Activated CD8-positive, alpha-beta memory T cell treated with anti-CD3 and anti-CD28 coated beads, Interleukin-2, amount 50 U/mL, for 1 hour (primary cell): ENCODE data around the gene ICA1.

ENCODE experiments used
- DNase-seq: peaks from one replicate; pipeline ENCODE4 v3.0.0-alpha.2; 2020; ENCODE audit errors: extremely low read depth

The ICA1 gene

DNA sequence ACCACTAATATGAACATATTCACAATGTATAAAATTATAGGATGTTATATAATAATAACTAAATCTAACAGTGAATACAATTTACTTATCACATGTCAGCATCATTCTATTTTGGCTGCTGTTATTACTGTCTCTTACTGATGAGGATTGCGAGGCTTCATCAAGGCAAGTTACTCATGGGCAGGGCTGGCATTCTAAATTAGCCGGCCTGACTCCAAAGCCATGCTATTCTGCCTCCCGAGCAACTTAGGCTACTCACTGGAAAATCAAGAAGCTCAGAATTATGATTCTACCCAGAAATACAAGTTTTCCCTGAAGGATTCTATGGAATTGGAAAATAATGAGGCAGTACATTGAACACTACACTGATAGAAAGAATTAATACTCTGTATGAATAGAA is 101.7 kb downstream of the ICA1 start:
- DNase-seq: no peak

DNA sequence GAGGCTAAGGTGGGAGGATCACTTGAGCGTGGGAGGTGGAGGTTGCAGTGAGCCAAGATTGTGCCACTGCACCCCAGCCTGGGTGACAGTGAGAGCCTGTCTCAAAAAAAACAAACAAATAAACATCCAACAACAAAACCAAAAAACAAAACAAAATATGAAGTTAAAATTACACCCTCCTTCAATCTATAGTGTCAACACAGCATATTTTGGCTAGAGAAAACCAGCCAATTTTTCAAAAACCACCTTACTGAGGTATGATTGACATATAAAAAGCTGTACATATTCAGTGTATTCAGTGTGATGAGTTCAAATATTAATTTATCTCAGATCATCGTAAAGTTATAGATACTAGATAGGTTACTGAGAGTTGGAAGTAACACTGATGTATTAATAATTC is 102.4 kb downstream of the ICA1 start:
- no peak for DNase-seq

- no peak for DNase-seq
Observed at GRCh38 chr7:8157296-8157695, 104.7 kb downstream of the ICA1 start.

DNA sequence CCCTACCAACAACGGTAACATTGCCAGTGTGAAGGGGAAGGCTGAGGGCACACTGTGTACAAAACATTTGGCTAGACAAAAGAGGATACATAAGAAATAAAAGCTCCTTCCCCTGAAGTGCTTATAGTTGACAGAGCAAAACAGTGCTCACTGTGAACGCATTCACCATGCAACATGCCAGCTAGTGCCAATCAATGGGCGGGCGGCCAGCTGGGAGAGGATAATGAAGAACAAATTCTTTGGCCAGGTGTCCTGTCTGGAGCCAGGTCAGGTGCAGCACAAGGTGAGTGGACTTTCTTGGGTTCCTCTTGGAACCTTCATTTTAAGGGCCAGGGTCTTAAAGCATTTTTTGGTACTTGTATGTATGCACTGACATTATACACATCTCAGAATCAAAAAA is 106.1 kb downstream of the ICA1 start:
- DNase-seq: no peak

DNA sequence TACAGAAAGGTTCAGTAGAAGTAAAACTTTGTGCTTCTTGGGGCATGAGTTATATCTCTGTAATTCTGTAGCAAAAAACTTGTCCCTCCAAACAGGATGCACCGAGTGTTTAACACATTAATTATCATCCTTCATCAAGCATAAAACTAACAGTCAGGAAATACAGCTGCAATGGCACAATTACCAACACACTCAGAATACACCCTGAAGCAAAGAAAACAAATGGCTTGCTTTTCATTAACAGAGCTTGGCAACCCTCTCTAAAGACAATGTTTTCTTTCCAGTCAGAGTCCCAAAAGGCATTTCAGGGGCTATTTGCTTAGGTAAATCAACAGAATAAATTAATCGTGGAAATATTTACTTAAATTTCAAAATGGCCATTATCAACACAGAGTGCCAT is 107.7 kb downstream of the ICA1 start:
- no peak for DNase-seq

GRCh38 chr7:8152489-8153192 is 109.3 kb downstream of the ICA1 start:
- DNase-seq: no peak

GRCh38 chr7:8151161-8151725 is 110.7 kb downstream of the ICA1 start:
- no peak for DNase-seq

GRCh38 chr7:8149222-8149621 is 112.7 kb downstream of the ICA1 start:
- DNase-seq: no peak

DNA sequence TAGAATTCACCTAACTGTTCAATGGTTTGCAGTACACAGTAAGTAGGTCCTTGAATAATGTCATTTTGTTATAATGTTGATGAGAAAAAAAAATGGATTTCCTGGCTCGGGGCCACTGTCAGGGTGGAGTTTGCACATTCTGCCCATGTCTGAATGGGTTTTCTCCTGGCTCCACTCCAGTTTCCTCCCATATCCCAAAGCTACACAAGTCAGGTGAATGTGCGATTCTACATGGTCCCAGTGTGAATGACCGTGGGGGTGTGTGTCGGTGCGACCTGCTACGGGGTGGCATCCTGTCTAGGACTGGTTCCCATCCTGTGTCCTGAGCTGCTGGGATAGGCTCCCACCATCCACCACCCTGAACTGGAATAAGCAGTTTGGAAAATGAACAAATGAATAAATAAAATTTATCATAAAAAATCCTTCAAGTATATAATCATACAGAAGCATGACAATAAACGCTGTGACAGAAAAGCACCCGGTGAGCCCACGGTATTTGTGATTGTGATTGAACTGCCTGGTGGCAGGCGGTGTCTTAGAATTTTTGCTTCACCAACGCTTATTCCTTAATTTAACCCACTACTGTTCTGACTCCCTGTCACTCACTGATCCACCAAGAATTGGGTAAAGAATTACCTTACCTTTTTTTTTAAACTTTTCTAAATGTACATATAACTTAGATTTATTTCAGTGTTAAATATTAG is 114.1 kb downstream of the ICA1 start:
- no peak for DNase-seq

DNA sequence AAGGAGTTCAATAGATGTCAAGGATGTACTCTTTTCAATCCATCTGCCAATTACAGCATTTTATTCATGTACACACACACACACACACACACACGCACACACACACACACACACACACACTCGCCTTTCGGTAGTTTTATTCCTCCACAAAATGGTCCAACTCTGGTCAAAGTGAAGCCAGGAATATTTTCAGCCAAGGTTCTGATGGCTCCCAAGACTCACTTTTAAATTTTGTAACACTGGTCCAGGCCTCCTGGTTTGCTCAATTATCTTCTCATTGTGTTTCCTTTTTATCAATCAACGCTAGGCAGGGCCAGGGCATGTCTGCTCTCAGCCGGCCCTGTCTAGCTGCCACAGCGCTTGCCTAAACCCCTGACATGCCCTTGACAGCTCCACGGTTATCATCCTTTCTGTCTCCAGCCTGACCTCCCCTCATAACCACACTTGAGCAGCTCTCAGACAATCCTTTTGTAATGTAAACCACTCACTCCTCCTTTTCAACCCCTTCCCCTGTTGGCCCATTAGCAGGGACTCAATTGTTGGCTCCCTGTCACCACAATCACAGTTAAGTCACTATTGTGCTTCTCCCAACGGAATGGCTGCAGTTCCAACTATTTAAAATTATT is 115.1 kb downstream of the ICA1 start:
- no peak for DNase-seq

DNA sequence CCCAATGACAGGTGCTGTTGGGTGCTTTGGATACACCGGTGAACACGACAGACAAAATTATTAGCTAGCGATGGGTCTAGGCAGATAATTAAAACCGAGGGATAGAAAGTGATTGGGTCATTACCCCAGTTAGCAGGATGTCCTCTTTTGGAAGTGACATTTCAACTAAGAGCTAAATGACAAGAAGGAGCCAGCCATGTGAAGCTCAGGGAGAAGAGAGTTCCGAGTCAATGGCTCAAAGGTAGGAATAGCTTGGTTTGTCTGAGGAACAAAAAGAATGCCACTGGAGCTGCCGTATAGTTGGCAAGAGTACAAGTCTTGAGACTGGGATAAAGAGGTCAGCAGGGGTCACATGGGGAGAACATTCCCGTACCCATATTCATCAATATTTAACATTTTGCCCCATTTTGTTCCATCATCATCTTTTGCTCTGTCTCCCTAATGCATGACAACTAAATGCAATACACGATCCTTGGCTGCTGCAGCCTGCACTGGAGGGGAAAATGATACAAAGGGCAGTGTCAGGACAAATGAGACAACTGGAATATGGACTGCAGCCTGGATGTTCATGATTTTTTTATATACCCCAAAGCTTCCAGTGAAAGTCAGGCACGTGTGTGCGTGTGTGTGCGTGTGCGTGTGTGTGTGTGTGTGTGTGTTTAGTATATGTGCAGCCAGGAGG is 115.7 kb downstream of the ICA1 start:
- no peak for DNase-seq

DNA sequence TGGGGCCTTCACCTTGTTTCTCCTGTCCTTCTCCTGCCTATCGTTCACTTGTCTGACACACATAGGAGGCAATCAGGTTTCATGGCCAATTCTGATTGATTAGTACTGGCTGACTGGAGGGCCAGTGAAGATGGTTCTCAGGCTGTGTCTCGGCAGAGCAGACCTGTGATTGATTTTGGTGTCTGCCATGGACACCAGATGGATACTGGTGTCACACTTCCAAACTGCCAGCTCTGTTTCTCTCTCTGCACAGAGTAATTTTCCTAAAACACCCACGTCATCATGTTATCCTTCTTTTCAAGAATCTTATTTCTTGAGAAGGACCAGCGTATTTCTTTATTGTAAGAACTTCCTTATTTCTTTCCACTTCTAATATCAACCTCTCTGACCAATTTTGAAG is 117.1 kb downstream of the ICA1 start:
- no peak for DNase-seq

DNA sequence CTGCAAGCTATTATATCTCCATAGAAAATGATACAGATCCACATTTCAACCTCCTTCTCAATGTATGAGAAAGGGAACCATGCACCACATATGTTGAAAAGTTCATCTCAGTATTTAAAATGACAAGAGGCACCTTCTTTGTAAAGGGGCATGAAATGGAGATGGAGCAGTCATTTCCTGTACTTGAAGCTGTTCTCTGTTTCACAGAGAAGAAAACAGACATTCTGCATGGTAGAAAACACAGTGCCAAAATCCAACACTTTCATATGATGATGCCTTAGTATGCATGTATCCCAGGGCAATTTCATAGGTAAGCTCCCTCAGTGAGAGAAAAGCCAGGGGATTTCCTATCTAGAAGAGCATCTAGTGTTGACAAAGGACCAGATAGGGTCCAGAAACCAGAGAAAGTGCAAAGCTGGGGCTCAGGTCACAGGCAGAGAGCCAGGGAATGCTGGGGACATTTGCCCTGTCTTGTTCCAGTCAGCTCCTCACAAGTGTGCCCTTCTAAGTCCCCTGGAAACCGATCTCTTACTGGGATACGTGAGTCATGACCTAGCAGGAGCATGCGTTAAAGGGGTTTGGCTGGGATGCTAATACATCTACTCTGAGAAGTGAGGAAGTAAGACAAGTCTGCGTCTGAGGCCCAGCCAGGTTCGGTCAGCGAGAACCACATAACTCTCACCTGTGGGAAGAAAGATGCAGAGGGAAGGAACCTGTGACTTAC is 118.7 kb downstream of the ICA1 start:
- no peak for DNase-seq

DNA sequence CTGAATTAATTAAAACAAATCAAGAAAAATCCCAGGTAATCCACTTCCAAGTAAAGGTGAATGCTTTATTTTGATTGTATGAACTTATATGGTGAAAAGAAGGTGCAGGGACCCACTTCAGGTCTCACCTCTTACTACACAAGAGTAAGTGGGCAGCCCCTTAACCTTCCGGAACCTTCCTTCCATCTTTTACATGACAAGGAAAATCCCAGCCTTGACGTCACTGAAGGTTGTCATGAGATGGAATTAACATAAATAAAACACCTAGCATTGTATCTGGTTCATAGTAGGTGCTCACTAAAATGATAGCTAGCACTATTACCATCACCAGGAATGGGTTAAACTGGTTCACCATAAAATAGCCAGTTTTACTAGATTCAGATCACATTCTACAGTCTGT is 119.5 kb downstream of the ICA1 start:
- no peak for DNase-seq

DNA sequence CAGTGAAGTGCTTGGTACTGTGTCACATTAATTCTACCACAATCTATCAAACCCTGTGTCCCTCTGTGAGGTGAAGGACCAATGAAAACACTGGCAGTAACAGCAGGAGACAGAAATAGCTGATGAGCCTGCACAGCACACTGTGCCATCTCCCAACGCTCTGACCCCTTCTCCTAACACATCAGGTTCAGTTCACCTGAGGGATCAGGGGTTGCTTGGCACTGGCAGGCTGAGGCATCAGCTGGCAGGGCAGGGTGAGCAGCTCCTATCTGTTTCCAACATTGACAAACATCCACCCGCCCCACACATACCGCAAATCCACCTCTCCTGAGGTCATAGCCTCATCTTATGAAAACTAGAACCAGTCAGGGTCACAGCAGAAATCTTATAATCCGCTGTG is 120.9 kb downstream of the ICA1 start:
- no peak for DNase-seq

DNA sequence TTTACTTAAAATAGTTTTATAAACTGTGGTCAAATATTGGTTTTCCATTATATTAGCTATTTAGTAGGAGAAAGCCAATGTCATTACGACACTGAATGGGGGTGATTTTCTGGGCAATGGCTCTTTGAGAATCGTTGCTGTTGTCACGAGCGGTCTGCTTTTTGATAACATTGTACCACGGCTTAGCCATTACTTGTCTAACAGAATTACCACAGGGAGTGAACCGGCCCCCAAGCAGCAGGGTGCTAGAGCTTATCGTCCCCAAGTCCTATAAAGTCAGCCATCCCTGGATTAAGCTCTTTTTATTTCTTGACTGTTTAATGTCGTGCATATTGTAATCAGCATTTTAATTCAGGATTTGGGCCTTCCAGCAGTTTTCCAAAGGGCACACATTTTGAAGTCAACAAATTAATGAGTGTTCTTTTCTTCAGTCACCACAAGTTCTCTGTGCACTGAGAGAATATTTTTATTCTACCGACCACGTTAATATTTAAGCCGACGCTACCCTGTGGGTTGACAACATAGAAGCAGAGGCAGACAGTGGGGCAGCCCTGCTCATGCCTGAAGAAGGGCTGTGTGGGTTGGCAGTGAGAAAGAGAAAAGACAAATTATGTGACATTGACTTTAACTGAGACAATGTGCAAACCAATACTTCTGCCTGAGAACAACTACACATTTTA is 125.8 kb downstream of the ICA1 start:
- no peak for DNase-seq

DNA sequence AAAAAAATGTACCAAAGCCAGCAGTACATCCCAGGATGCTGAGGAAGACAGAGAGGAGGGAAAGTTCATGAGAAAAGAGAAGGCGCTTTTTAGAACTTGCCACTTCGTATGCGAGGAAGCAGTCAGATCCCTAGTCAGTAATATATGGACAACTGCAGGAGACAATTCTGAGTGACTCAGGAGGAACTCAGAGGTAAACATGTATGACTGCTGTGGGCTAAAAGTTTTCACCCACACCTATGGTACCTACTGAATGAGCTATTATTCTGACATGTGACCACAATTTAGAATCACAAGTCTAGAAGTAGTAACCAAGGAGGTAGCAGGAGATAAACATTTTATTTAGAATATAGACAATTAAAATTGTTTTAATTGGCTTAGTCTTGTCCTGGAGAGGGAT is 126.5 kb downstream of the ICA1 start:
- no peak for DNase-seq

GRCh38 chr7:8134089-8134733 is 127.8 kb downstream of the ICA1 start:
- no peak for DNase-seq

GRCh38 chr7:8133188-8133848 is 128.6 kb downstream of the ICA1 start:
- no peak for DNase-seq
